Endothelial cell of umbilical vein (primary cell): ENCODE data around the gene DEGS1. TPM values are rescaled to one million over a fixed set of nuclear protein-coding genes. Genes with fewer than 3 reads are reported as not detected.

Source experiments
- BruUV-seq: library from RNA; stranded (reverse); fragments of 400-500 nt; replicated peaks from 2 replicates; lab custom pipeline; 2021; lab: Mats Ljungman, UMichigan
- CTCF ChIA-PET: fragments of 300-600, 350-600 bp; sonication (Branson Sonifier 250); formaldehyde crosslinking; loops from one replicate; lab custom pipeline; 2021; ENCODE audit warnings: antibody characterized with exemption, inconsistent platforms; lab: Charles Lee
- POLR2A ChIA-PET: fragments of 300-600, 350-600 bp; sonication (Branson Sonifier 250); formaldehyde crosslinking; loops from one replicate; lab custom pipeline; 2021; ENCODE audit warnings: antibody characterized with exemption, inconsistent platforms; lab: Charles Lee
- DNase-seq: peaks from one replicate; pipeline ENCODE4 v3.0.0-alpha.2; 2011; ENCODE audit warnings: low read depth, low spot score
- FAIRE-seq: peaks from 2 replicates; lab custom pipeline; 2011; peaks lifted over from hg19 to GRCh38; lab: Jason Lieb, UNC
- H2AFZ ChIP-seq: 2 replicates; pipeline ENCODE4 v1.6.0; 2012; ENCODE audit warnings: low read depth, low read length, control low read depth, inconsistent platforms
- H3K27ac ChIP-seq: 2 replicates; pipeline ENCODE4 v1.5.1; 2011; ENCODE audit warnings: low read depth, mild to moderate bottlenecking, control low read depth, low read length, moderate library complexity; ENCODE audit not compliant: insufficient read depth
- H3K27me3 ChIP-seq, 2 experiments: 2 replicates each; pipeline versions ENCODE4 v1.6.0 to v1.6.1; 2011; ENCODE audit warnings: low read length in 2 of 2, mixed read lengths in 1 of 2; ENCODE audit not compliant: control insufficient read depth in 2 of 2, insufficient read depth in 2 of 2
- H3K36me3 ChIP-seq, 2 experiments: 2 replicates in 1 of 2; 3 replicates in 1 of 2; pipeline ENCODE4 v1.5.1; 2011; ENCODE audit warnings: low read length in 2 of 2, mild to moderate bottlenecking in 1 of 2, moderate library complexity in 1 of 2; ENCODE audit not compliant: control insufficient read depth in 2 of 2, insufficient read depth in 2 of 2; ENCODE audit errors: extremely low read depth in 1 of 2
- H3K4me1 ChIP-seq: 3 replicates; pipeline ENCODE4 v1.5.1; 2011; ENCODE audit warnings: mild to moderate bottlenecking, low read length; ENCODE audit not compliant: control insufficient read depth, insufficient read depth; ENCODE audit errors: extremely low read depth
- H3K4me2 ChIP-seq: 2 replicates; pipeline ENCODE4 v1.6.1; 2011; ENCODE audit warnings: low read length, control low read depth, mixed read lengths; ENCODE audit not compliant: insufficient read depth
- H3K4me3 ChIP-seq, 3 experiments: fragments of 200-600 bp in 1 of 3; sonication (generic), shearing (Covaris generic) in 1 of 3; replicated peaks in 1 of 3; 2 replicates each; pipeline ENCODE4 v1.5.1; 2011 to 2016; ENCODE audit warnings: control low read depth in 3 of 3, low read length in 3 of 3, mild to moderate bottlenecking in 2 of 3, inconsistent platforms in 1 of 3, low read depth in 1 of 3, moderate library complexity in 1 of 3; ENCODE audit not compliant: insufficient read depth in 1 of 3
- H3K79me2 ChIP-seq: 2 replicates; pipeline ENCODE4 v1.6.0; 2012; ENCODE audit warnings: low read length, inconsistent platforms; ENCODE audit not compliant: control insufficient read depth, insufficient read depth
- H3K9ac ChIP-seq: replicated peaks from 2 replicates; pipeline ENCODE3; 2011; ENCODE audit warnings: low read length, control low read depth; ENCODE audit not compliant: insufficient read depth; ENCODE audit errors: extremely low read depth
- H3K9me1 ChIP-seq: replicated peaks from 3 replicates; pipeline ENCODE4 v1.6.0; 2011; ENCODE audit warnings: mild to moderate bottlenecking, low read length; ENCODE audit not compliant: control insufficient read depth, insufficient read depth; ENCODE audit errors: extremely low read depth
- H3K9me3 ChIP-seq: replicated peaks from 2 replicates; pipeline ENCODE4 v1.5.1; 2012; ENCODE audit warnings: low read length, inconsistent platforms; ENCODE audit not compliant: control insufficient read depth, insufficient read depth
- H4K20me1 ChIP-seq: replicated peaks from 2 replicates; pipeline ENCODE3; 2011; ENCODE audit warnings: mild to moderate bottlenecking, low read length; ENCODE audit not compliant: control insufficient read depth, insufficient read depth; ENCODE audit errors: extremely low read depth
- CTCF ChIP-seq, 2 donors: IDR thresholded peaks; 1 replicate in 1 of 2; 2 replicates in 1 of 2; pipeline ENCODE4 v1.5.1; 2011; ENCODE audit warnings: low read length in 2 of 2, mild to moderate bottlenecking in 2 of 2, moderate library complexity in 2 of 2, control low read depth in 1 of 2, inconsistent platforms in 1 of 2, low read depth in 1 of 2; ENCODE audit not compliant: insufficient read depth in 1 of 2; ENCODE audit errors: extremely low read depth in 1 of 2
- EZH2 ChIP-seq: IDR thresholded peaks from 2 replicates; pipeline ENCODE4 v1.6.1; 2012; ENCODE audit warnings: borderline replicate concordance, low read depth, mild to moderate bottlenecking, moderate library complexity, low read length, inconsistent platforms; ENCODE audit not compliant: severe bottlenecking
- FOS ChIP-seq: IDR thresholded peaks from 2 replicates; pipeline ENCODE4 v1.6.1; 2011; ENCODE audit warnings: mild to moderate bottlenecking, low read length, moderate library complexity, borderline replicate concordance; ENCODE audit not compliant: insufficient read depth
- GATA2 ChIP-seq: IDR thresholded peaks from 2 replicates; pipeline ENCODE4 v1.7.0; 2011; ENCODE audit warnings: low read depth, mild to moderate bottlenecking, moderate library complexity, mixed read lengths, low read length; ENCODE audit not compliant: insufficient read length, insufficient read depth
- JUN ChIP-seq: IDR thresholded peaks from 2 replicates; pipeline ENCODE4 v1.6.1; 2011; ENCODE audit warnings: borderline replicate concordance, low read depth; ENCODE audit not compliant: insufficient read length, insufficient read depth
- MAX ChIP-seq: IDR thresholded peaks from 2 replicates; pipeline ENCODE4 v1.6.1; 2011; ENCODE audit not compliant: insufficient read depth, insufficient read length
- MYC ChIP-seq: IDR thresholded peaks from one replicate; pipeline ENCODE4 v1.6.1; 2011; ENCODE audit warnings: mild to moderate bottlenecking, low read depth, low read length
- POLR2A ChIP-seq: IDR thresholded peaks from 2 replicates; pipeline ENCODE4 v1.6.1; 2012; ENCODE audit warnings: low read depth, mild to moderate bottlenecking, control low read depth, low read length
- POLR2AphosphoS5 ChIP-seq: IDR thresholded peaks from 2 replicates; pipeline ENCODE4 v1.6.1; 2012; ENCODE audit warnings: low read depth, mild to moderate bottlenecking, control low read depth, low read length, moderate library complexity; ENCODE audit not compliant: insufficient read depth
- dilution Hi-C: fragments of 300-500 bp; cut with MboI; formaldehyde crosslinking; loops from one replicate; pipeline ENCODE4 v1.15.0; 2019; ENCODE audit warnings: low sequenced_read_pairs; ENCODE audit not compliant: extremely low pct_ligation_motif_present
- intact Hi-C: fragments of 100-400 bp; cut with micrococcal nuclease; formaldehyde crosslinking; loops from one replicate; pipeline ENCODE4 v1.10.0; 2022
- polyA plus RNA-seq, 4 experiments: library from polyadenylated mRNA; depleted of rRNA in 3 of 4; stranded (reverse) in 3 of 4; unstranded in 1 of 4; fragments of >200 nt; gene quantifications; 2 replicates each; pipeline versions ENCODE4 v1.2.1 to v1.2.3, GENCODE V29; 2011 to 2012; ENCODE audit warnings: missing spikeins in 1 of 4
- total RNA-seq: library from RNA; stranded (reverse); gene quantifications from 2 replicates; pipeline ENCODE4 v1.2.3, GENCODE V29; 2021

Gene DEGS1
- total and polyA plus RNA-seq, 2 donors (not counting 3 experiments of a cell fraction or from before 2014, with no cell fraction given), result 85.8 to 137 TPM

GRCh38 chr1:224188286-224188685 lies 5.2 kb downstream of the DEGS1 start:
- Histone ChIP-seq H3K9me3 (no peaks in the 10 kb centered on the region), H3K9ac (no peak overlapping the region), H3K79me2 (peaks cover 75% of the 10 kb centered on the region), H3K4me3 (no peak overlapping the region), H3K36me3 (peaks cover 0 to 5% of the 10 kb centered on the region in 2 experiments), H3K27me3 (no peaks in the 10 kb centered on the region), H4K20me1 (no peaks in the 10 kb centered on the region), H3K9me1 (no peaks in the 10 kb centered on the region), H3K4me2 (no peak overlapping the region), H3K4me1 (no peaks in the 10 kb centered on the region), H2AFZ (no peak overlapping the region), H3K27ac (no peak overlapping the region)
- DNase-seq (no peak), FAIRE-seq (no peak)
- no TSS peak for BruUV-seq
- ChIA-PET POLR2A (no interaction called here), CTCF (no interaction called here)
- dilution Hi-C loops (no loop called here), intact Hi-C loops (loop anchor here (5.0 kb wide), 1 partner anchor 444 kb away; no protein-coding TSS in a partner anchor)
- TF ChIP-seq MAX (no peak), EZH2 (no peak), POLR2AphosphoS5 (no peak), JUN (no peak)

GRCh38 chr1:224189561-224189960 lies 6.5 kb downstream of the DEGS1 start:
- peaks cover 63% of the 10 kb centered on the region for H3K79me2 ChIP-seq
- BruUV-seq, result no TSS peak
- no peak overlapping the region for H3K27ac ChIP-seq
- POLR2A ChIA-PET, result no interaction called here
- no peaks in the 10 kb centered on the region for H3K9me3 ChIP-seq
- dilution Hi-C loops (no loop called here), intact Hi-C loops (loop anchor here (5.0 kb wide), 1 partner anchor 443 kb away; no protein-coding TSS in a partner anchor)
- no peak overlapping the region for H3K4me2 ChIP-seq
- no peak overlapping the region for H2AFZ ChIP-seq
- DNase-seq, result no peak
- no peak for FAIRE-seq
- TF ChIP-seq EZH2, result no peak
- TF ChIP-seq POLR2AphosphoS5, result no peak
- no peak for TF ChIP-seq JUN
- no peak for TF ChIP-seq CTCF (IDR thresholded peaks at IDR 0.05; ENCODE audit: extremely low read depth in 1 of 2, insufficient read depth in 1 of 2, low read depth in 1 of 2, low read length in 2 of 2)
- no peak for TF ChIP-seq FOS
- no peak for TF ChIP-seq POLR2A
- no peak for TF ChIP-seq GATA2
- TF ChIP-seq MYC, result no peak
- TF ChIP-seq MAX, result no peak
- no peaks in the 10 kb centered on the region for H3K27me3 ChIP-seq
- H3K4me1 ChIP-seq, result no peaks in the 10 kb centered on the region
- H3K4me3 ChIP-seq, result no peak overlapping the region
- H3K36me3 ChIP-seq, result peaks cover 2 to 7% of the 10 kb centered on the region in 2 experiments
- CTCF ChIA-PET, result no interaction called here
- H3K9ac ChIP-seq, result no peak overlapping the region
- H4K20me1 ChIP-seq, result no peaks in the 10 kb centered on the region
- H3K9me1 ChIP-seq, result no peaks in the 10 kb centered on the region
